ENCODE results near the gene RPLP2.

- TF ChIP-seq EZH2 (IDR thresholded peaks at IDR 0.05; ENCODE audit: borderline replicate concordance, insufficient read depth, low read depth, low read length, poor library complexity, severe bottlenecking): no peak
- TF ChIP-seq, protein P1, sequence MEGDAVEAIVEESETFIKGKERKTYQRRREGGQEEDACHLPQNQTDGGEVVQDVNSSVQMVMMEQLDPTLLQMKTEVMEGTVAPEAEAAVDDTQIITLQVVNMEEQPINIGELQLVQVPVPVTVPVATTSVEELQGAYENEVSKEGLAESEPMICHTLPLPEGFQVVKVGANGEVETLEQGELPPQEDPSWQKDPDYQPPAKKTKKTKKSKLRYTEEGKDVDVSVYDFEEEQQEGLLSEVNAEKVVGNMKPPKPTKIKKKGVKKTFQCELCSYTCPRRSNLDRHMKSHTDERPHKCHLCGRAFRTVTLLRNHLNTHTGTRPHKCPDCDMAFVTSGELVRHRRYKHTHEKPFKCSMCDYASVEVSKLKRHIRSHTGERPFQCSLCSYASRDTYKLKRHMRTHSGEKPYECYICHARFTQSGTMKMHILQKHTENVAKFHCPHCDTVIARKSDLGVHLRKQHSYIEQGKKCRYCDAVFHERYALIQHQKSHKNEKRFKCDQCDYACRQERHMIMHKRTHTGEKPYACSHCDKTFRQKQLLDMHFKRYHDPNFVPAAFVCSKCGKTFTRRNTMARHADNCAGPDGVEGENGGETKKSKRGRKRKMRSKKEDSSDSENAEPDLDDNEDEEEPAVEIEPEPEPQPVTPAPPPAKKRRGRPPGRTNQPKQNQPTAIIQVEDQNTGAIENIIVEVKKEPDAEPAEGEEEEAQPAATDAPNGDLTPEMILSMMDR (IDR thresholded peaks at IDR 0.05): no peak
Observed at GRCh38 chr11:837990-838307, 28.2 kb downstream of the RPLP2 start.
